ENCODE data around the gene MAP3K9.

MAP3K9 gene

GRCh38 chr14:70702161-70702560, 107.2 kb downstream of the MAP3K9 start:
- DNase-seq = no peak
- H3K27ac ChIP-seq = no peak overlapping the region
- H3K4me3 ChIP-seq (ENCODE audit: low read depth, low read length) = no peak overlapping the region
- TF ChIP-seq CTCF (IDR thresholded peaks at IDR 0.05; ENCODE audit: low read depth, low read length) = no peak
- H3K9me3 ChIP-seq (ENCODE audit: severe bottlenecking) = no peaks in the 10 kb centered on the region
- H3K36me3 ChIP-seq = no peaks in the 10 kb centered on the region
- H3K27me3 ChIP-seq (ENCODE audit: insufficient read depth, low read depth, severe bottlenecking) = no peaks in the 10 kb centered on the region

DNA sequence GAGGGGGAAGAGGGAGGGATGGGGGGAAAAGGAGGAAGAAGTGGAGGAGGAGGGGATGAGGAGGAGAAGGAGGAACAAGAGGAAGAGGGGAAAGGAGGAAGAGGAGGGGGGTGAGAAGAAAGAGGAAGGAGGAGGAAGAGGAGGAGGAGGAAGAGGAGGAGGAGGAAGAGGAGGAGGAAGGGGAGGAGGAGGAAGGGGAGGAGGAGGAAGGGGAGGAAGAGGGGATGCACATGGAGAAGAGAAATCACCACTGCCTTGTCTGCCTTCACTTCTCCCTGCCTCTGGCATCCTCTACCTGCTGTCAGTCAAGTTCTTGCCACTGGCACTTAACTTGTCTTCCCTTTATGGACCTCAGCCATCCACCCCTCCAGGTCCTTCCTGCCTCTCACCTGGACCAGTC, 107.7 kb downstream of the MAP3K9 start:
- no peak for DNase-seq
- Histone ChIP-seq H3K4me3 (ENCODE audit: low read depth, low read length) (no peak overlapping the region), H3K27me3 (ENCODE audit: insufficient read depth, low read depth, severe bottlenecking) (no peaks in the 10 kb centered on the region), H3K36me3 (no peaks in the 10 kb centered on the region), H3K27ac (no peak overlapping the region), H3K9me3 (ENCODE audit: severe bottlenecking) (no peaks in the 10 kb centered on the region)
- TF ChIP-seq CTCF (IDR thresholded peaks at IDR 0.05; ENCODE audit: low read depth, low read length) = no peak

DNA sequence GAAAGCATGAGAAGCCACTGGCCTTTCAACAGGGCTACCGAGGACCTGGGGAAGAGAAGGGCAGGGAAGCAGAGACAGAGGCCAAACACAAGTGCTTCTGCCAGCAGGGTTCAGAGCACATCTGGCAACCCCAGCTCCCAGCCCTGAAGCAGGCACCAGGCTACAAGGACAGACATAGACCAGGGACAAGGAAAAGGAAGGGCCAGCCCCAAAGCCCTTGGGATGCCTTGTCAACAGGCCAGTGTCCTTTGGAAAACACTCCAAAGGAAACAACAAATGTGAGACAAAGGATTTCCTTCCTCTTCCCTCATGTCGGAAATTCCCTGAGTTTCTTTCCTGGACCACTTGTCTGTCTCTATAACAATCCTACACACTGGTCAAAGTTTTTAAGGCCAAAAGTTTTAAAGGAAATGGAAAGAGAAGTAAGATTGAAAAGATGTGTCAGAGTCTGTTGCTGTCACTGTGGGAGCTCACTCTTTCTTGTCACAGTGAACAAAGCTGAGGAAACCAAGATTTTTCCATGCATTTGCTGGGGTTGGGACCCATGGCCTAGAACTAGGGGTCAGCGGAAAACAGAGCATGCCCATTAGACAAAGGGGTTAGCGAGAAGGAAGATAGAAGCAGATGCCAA, 108.2 kb downstream of the MAP3K9 start:
- no peaks in the 10 kb centered on the region for H3K27me3 ChIP-seq (ENCODE audit: insufficient read depth, low read depth, severe bottlenecking)
- H3K36me3 ChIP-seq = no peaks in the 10 kb centered on the region
- no peak for DNase-seq
- no peak overlapping the region for H3K4me3 ChIP-seq (ENCODE audit: low read depth, low read length)
- no peak overlapping the region for H3K27ac ChIP-seq
- no peaks in the 10 kb centered on the region for H3K9me3 ChIP-seq (ENCODE audit: severe bottlenecking)
- no peak for TF ChIP-seq CTCF (IDR thresholded peaks at IDR 0.05; ENCODE audit: low read depth, low read length)

DNA sequence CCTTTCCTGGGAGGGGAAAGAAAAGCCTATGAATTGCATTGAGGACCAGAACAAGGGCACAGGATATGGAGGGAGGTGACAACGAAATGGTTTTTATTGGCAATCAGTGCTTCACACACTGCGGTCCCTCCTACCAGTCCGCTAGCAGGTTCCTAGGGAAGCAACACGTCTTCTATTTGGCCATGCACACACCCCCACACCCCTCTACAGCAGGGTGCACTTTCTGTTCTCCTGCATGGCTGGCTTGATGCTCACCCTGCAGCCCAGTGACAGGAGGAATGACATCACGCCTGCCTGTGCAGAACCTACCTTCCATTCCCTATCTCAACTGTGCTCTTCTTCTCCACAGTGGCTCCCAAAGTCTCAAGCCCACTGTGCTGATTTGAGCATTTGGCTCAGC, 109.7 kb downstream of the MAP3K9 start:
- H3K27ac ChIP-seq = no peak overlapping the region

DNA sequence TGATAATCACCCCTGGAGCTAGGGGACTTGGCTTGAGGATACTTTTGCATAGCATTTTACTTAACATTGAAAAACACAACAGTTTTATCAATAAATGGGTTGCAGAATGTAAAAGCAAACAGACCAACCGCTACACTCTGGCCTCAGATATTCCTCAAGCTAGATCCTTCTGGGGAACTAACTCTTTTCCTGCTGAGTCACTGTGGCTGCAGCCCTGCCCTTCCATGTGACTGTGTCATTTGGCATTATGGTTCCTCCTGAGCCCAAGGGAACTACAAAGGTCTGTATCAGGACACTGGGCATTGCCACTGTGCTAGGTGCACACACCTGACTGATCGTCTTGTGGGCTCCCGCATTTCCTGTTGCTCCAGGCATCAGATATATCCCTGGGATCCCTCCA, 111.0 kb downstream of the MAP3K9 start:
- no peak overlapping the region for H3K27ac ChIP-seq
- no peak overlapping the region for H3K4me3 ChIP-seq (ENCODE audit: low read depth, low read length)
- DNase-seq = no peak
- no peaks in the 10 kb centered on the region for H3K27me3 ChIP-seq (ENCODE audit: insufficient read depth, low read depth, severe bottlenecking)
- H3K9me3 ChIP-seq (ENCODE audit: severe bottlenecking) = no peaks in the 10 kb centered on the region
- H3K36me3 ChIP-seq = no peaks in the 10 kb centered on the region
- TF ChIP-seq CTCF (IDR thresholded peaks at IDR 0.05; ENCODE audit: low read depth, low read length) = no peak

More for the DNA sequence above, 109.7 kb downstream of the MAP3K9 start:
- no peaks in the 10 kb centered on the region for H3K36me3 ChIP-seq
- no peak for DNase-seq
- TF ChIP-seq CTCF (IDR thresholded peaks at IDR 0.05; ENCODE audit: low read depth, low read length) = no peak
- no peak overlapping the region for H3K4me3 ChIP-seq (ENCODE audit: low read depth, low read length)
- H3K27me3 ChIP-seq (ENCODE audit: insufficient read depth, low read depth, severe bottlenecking) = no peaks in the 10 kb centered on the region
- H3K9me3 ChIP-seq (ENCODE audit: severe bottlenecking) = no peaks in the 10 kb centered on the region

DNA sequence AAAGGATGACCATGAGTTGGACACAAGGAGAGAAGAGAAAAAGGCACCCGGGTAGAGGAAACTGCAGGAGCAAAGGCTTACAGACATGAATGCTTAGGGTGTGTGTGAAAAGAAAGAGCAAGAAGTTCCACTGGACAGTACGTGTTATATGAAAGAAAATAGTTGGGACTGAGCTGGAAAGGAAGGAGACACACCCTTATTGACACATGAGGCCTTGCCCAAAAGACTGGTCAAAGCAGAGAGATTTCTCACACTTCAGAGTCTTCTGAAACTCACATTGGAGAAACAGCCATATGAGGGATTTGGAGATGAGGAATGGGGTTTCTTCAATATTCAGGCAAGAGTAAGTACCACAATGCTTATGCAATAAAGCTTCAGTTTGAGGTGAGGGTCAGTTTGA, 111.6 kb downstream of the MAP3K9 start:
- Histone ChIP-seq H3K27ac (no peak overlapping the region), H3K9me3 (ENCODE audit: severe bottlenecking) (no peaks in the 10 kb centered on the region), H3K36me3 (no peaks in the 10 kb centered on the region), H3K4me3 (ENCODE audit: low read depth, low read length) (no peak overlapping the region), H3K27me3 (ENCODE audit: insufficient read depth, low read depth, severe bottlenecking) (no peaks in the 10 kb centered on the region)
- no peak for DNase-seq
- TF ChIP-seq CTCF (IDR thresholded peaks at IDR 0.05; ENCODE audit: low read depth, low read length) = no peak
